Stimulated activated effector memory CD8-positive, alpha-beta T cell treated with anti-CD3 and anti-CD28 coated beads, Interleukin-12 subunit alpha, Interleukin-12 subunit beta, amount 100 ng/mL, for 72 hours (primary cell): ENCODE data around the gene FFAR2.
"Not testable (repeated sequence)": the region's sequence is repeated elsewhere in the genome, so short reads cannot be mapped to it uniquely, and the experiment has no call there.

ENCODE experiments used
- ATAC-seq: fragments of 150-1000 bp; cut with Tn5 transposase; 2 replicates; pipeline ENCODE4 v1.10.0; 2021
- DNase-seq, 2 donors: peaks; one replicate each; pipeline ENCODE4 v3.0.0; 2021 to 2022; ENCODE audit warnings: low spot score in 2 of 2
- H3K27ac Mint-ChIP-seq: one replicate; pipeline ENCODE4 v1.8.0; 2022; ENCODE audit warnings: mild to moderate bottlenecking, mixed read lengths
- H3K36me3 Mint-ChIP-seq: one replicate; pipeline ENCODE4 v1.8.0; 2022; ENCODE audit warnings: mild to moderate bottlenecking, mixed read lengths
- H3K4me1 Mint-ChIP-seq: one replicate; pipeline ENCODE4 v1.8.0; 2022; ENCODE audit warnings: mixed read lengths
- H3K4me3 Mint-ChIP-seq: one replicate; pipeline ENCODE4 v1.8.0; 2022; ENCODE audit warnings: mild to moderate bottlenecking, mixed read lengths
- H3K9me3 Mint-ChIP-seq: one replicate; pipeline ENCODE4 v1.8.0; 2022; ENCODE audit warnings: mixed read lengths

The FFAR2 gene

DNA sequence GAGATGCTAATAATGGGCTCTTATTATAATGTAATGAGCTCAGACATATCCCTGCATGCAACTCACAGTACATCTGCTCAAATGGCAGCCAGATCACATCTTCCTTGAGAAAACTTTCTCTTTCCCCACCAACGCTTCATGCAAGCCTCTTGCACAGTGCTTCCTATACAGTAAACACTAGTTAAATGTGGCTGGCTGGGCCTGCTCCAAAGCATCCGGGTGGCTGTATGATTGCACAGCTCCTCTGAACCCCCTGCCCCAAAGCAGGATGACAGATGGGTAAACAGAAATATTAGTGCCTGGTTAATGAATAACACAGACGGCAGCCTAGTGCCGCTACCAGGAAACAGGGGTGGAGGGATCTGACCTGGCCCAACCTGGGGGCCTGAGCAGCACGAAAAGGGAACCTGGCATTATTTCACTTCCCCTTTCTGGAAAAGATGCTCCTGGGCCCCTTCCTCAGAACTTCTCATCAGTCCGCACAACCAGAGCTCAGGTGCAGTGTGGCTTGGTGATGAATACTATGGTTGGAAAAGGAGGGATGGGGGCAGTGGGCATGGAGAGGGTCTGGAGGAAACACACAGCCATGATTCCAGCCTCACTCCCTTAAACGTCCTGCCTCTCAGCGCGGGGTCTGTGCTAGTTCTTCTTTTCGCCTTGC is 10.8 kb downstream of the FFAR2 start:
- H3K9me3 Mint-ChIP-seq, result no peaks in the 10 kb centered on the region
- no peaks in the 10 kb centered on the region for H3K36me3 Mint-ChIP-seq
- H3K4me1 Mint-ChIP-seq, result peaks cover 49% of the 10 kb centered on the region
- DNase-seq (no peak), ATAC-seq (no peak)
- no peak overlapping the region for H3K4me3 Mint-ChIP-seq
- H3K27ac Mint-ChIP-seq, result no peak overlapping the region

GRCh38 chr19:35459414-35460082 is 11.5 kb downstream of the FFAR2 start:
- Mint-ChIP-seq H3K4me3 (no peak overlapping the region), H3K27ac (no peak overlapping the region), H3K9me3 (no peaks in the 10 kb centered on the region), H3K36me3 (no peaks in the 10 kb centered on the region), H3K4me1 (peaks cover 53% of the 10 kb centered on the region)
- DNase-seq (no peak), ATAC-seq (no peak)

- Mint-ChIP-seq H3K4me3 (no peak overlapping the region), H3K4me1 (peaks cover 60% of the 10 kb centered on the region), H3K9me3 (no peaks in the 10 kb centered on the region), H3K27ac (no peak overlapping the region), H3K36me3 (no peaks in the 10 kb centered on the region)
- DNase-seq (no peak), ATAC-seq (peak; percentile 36)
Measured at GRCh38 chr19:35460608-35461007, 12.6 kb downstream of the FFAR2 start.

GRCh38 chr19:35461060-35461459 is 13.0 kb downstream of the FFAR2 start:
- Mint-ChIP-seq H3K4me3 (no peak overlapping the region), H3K27ac (no peak overlapping the region)

GRCh38 chr19:35461788-35462187 is 13.7 kb downstream of the FFAR2 start:
- H3K9me3 Mint-ChIP-seq, H3K27ac Mint-ChIP-seq: not testable (repeated sequence)
- peak overlapping the region; percentile 53 for H3K4me3 Mint-ChIP-seq

More at GRCh38 chr19:35461060-35461459, 13.0 kb downstream of the FFAR2 start:
- Mint-ChIP-seq H3K4me1 (peaks cover 60% of the 10 kb centered on the region), H3K36me3 (no peaks in the 10 kb centered on the region), H3K9me3 (no peaks in the 10 kb centered on the region)
- no peak for ATAC-seq
- DNase-seq, result no peak

DNA sequence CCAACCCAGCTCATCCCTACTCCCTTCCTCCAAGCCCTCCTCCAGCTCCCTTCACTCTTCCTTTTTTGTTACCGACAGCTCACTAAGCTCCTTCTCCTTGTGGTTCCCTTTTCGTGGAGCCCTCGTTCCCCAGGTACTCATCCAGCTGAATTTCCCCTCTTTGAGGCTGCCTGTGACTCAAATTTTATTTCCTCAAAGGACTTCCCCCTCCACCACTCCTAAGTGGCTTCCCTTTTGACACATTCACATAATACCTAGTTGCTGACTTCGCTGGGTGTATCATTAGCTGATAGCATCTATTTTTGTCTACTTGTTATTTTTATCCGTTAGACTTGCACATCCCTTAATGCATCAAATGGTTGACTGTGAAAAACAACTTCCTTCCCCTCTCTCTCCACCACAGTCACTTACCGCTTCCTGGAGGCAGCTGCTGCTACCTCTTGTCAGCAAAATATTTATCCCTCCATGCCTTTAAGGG is 14.5 kb downstream of the FFAR2 start:
- H3K4me3 Mint-ChIP-seq, result peak overlapping the region; percentile 53
- H3K36me3 Mint-ChIP-seq, result no peaks in the 10 kb centered on the region
- DNase-seq (peak; percentile 21 to 62), ATAC-seq (peak; percentile 92)
- H3K9me3 Mint-ChIP-seq, result no peaks in the 10 kb centered on the region
- peak overlapping the region; percentile 77 for H3K27ac Mint-ChIP-seq
- peaks cover 54% of the 10 kb centered on the region for H3K4me1 Mint-ChIP-seq

More at GRCh38 chr19:35461788-35462187, 13.7 kb downstream of the FFAR2 start:
- H3K4me1 Mint-ChIP-seq, result peaks cover 58% of the 10 kb centered on the region
- not testable (repeated sequence) for DNase-seq, ATAC-seq, H3K36me3 Mint-ChIP-seq

- peaks cover 53% of the 10 kb centered on the region for H3K4me1 Mint-ChIP-seq
- peak overlapping the region; percentile 64 for H3K27ac Mint-ChIP-seq
- DNase-seq, H3K9me3 Mint-ChIP-seq, H3K36me3 Mint-ChIP-seq: not testable (repeated sequence)
- ATAC-seq, result peak; percentile 29
- peak overlapping the region; percentile 53 for H3K4me3 Mint-ChIP-seq
Measured at GRCh38 chr19:35462956-35463355, 14.9 kb downstream of the FFAR2 start.

DNA sequence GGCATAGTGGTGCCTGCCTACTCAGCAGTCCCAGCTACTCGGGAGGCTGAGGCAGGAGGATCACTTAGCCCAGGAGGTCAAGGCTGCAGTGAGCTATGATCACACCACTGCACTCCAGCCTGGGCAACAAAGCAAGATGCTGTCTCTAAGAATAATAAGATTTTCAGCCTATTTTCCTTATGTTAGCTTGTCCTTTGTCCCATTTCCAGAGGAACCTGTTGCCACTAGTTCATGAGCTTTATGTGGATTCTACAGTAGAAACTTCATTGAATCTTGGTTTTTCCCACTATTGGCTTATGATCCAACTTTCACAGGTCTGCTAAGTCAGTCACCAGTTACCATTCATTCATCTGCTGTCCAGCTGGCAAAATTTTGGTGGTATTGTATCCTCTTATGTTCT is 18.2 kb downstream of the FFAR2 start:
- no peaks in the 10 kb centered on the region for H3K9me3 Mint-ChIP-seq
- H3K36me3 Mint-ChIP-seq, result no peaks in the 10 kb centered on the region
- no peak overlapping the region for H3K4me3 Mint-ChIP-seq

GRCh38 chr19:35468637-35469036 is 20.6 kb downstream of the FFAR2 start:
- ATAC-seq (peak; percentile 99), DNase-seq (peak; percentile 44 to 73)
- no peaks in the 10 kb centered on the region for H3K9me3 Mint-ChIP-seq
- H3K27ac Mint-ChIP-seq, result no peak overlapping the region
- no peak overlapping the region for H3K4me3 Mint-ChIP-seq
- H3K36me3 Mint-ChIP-seq, result no peaks in the 10 kb centered on the region
- peaks cover 20% of the 10 kb centered on the region for H3K4me1 Mint-ChIP-seq

More for the DNA sequence above, 18.2 kb downstream of the FFAR2 start:
- no peak overlapping the region for H3K27ac Mint-ChIP-seq
- peaks cover 36% of the 10 kb centered on the region for H3K4me1 Mint-ChIP-seq
- DNase-seq (no peak), ATAC-seq (no peak)

- no peak overlapping the region for H3K27ac Mint-ChIP-seq
- ATAC-seq, result no peak
- no peak for DNase-seq
- H3K4me1 Mint-ChIP-seq, result peaks cover 11% of the 10 kb centered on the region
- no peaks in the 10 kb centered on the region for H3K36me3 Mint-ChIP-seq
- no peaks in the 10 kb centered on the region for H3K9me3 Mint-ChIP-seq
- no peak overlapping the region for H3K4me3 Mint-ChIP-seq
Measured at GRCh38 chr19:35470128-35470527, 22.1 kb downstream of the FFAR2 start.

GRCh38 chr19:35471075-35471474 is 23.0 kb downstream of the FFAR2 start:
- DNase-seq, H3K27ac Mint-ChIP-seq, H3K9me3 Mint-ChIP-seq, H3K4me3 Mint-ChIP-seq, H3K36me3 Mint-ChIP-seq, ATAC-seq: not testable (repeated sequence)
- H3K4me1 Mint-ChIP-seq, result peaks cover 11% of the 10 kb centered on the region

GRCh38 chr19:35471946-35472345 is 23.9 kb downstream of the FFAR2 start:
- Mint-ChIP-seq H3K4me3 (no peak overlapping the region), H3K4me1 (peaks cover 14% of the 10 kb centered on the region), H3K36me3 (no peaks in the 10 kb centered on the region), H3K27ac (no peak overlapping the region), H3K9me3 (no peaks in the 10 kb centered on the region)
- DNase-seq (no peak), ATAC-seq (no peak)

- DNase-seq (no peak), ATAC-seq (no peak)
- H3K4me1 Mint-ChIP-seq, result peaks cover 8% of the 10 kb centered on the region
- H3K36me3 Mint-ChIP-seq, result no peaks in the 10 kb centered on the region
- no peaks in the 10 kb centered on the region for H3K9me3 Mint-ChIP-seq
- H3K4me3 Mint-ChIP-seq, result no peak overlapping the region
- no peak overlapping the region for H3K27ac Mint-ChIP-seq
Measured at GRCh38 chr19:35474104-35474503, 26.0 kb downstream of the FFAR2 start.

DNA sequence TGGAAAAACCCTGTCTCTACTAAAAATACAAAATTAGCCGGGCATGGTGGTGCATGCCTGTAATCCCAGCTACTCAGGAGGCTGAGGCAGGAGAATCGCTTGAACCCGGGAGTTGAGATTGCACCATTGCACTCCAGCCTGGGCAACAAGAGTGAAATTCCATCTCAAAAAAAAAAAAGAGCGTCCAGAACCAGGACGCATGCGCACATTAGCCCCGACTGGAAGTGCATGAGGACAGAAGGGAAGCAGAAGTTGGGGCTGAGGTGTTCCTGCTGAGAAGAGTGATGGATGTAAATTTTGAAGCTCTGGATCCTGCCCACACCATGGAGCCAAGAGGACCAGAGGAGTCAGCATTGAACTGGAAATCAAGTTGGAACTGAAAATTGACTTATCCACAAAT is 26.5 kb downstream of the FFAR2 start:
- not testable (repeated sequence) for H3K4me3 Mint-ChIP-seq, ATAC-seq, H3K27ac Mint-ChIP-seq, H3K9me3 Mint-ChIP-seq, H3K36me3 Mint-ChIP-seq, H3K4me1 Mint-ChIP-seq, DNase-seq

GRCh38 chr19:35476149-35476548 is 28.1 kb downstream of the FFAR2 start:
- Mint-ChIP-seq H3K9me3 (no peaks in the 10 kb centered on the region), H3K4me3 (no peak overlapping the region), H3K27ac (peak overlapping the region; percentile 13), H3K4me1 (peaks cover 8% of the 10 kb centered on the region), H3K36me3 (no peaks in the 10 kb centered on the region)
- ATAC-seq (no peak), DNase-seq (no peak)
